B cell (primary cell): Measurements from ENCODE around the gene RPTN. TPM values are rescaled to one million over a fixed set of nuclear protein-coding genes. Genes with fewer than 3 reads are reported as not detected.

Experiments used
- ATAC-seq: fragments of 200-7000 bp; cut with Tn5 transposase; one replicate; pipeline ENCODE4 v1.10.0; 2021; ENCODE audit warnings: low read depth, mild to moderate bottlenecking, moderate number of reproducible peaks, moderate library complexity
- CTCF ChIA-PET: fragments of 350-600 bp; sonication (Branson Sonifier 250); formaldehyde crosslinking; loops from one replicate; lab custom pipeline; 2021; ENCODE audit warnings: antibody characterized with exemption, inconsistent platforms; lab: Charles Lee
- POLR2A ChIA-PET: fragments of 350-600 bp; sonication (Branson Sonifier 250); formaldehyde crosslinking; loops from one replicate; lab custom pipeline; 2021; ENCODE audit warnings: antibody characterized with exemption; lab: Charles Lee
- DNase-seq: peaks from one replicate; pipeline ENCODE4 v3.0.0; 2013
- H2AFZ ChIP-seq: 2 replicates; pipeline ENCODE4 v1.6.1; 2012; ENCODE audit warnings: mild to moderate bottlenecking, low read depth, low read length; ENCODE audit not compliant: insufficient read depth, poor library complexity, severe bottlenecking
- H3K27ac ChIP-seq, 2 donors: 1 replicate in 1 of 2; 2 replicates in 1 of 2; pipeline ENCODE4 v1.5.1; 2012 to 2013; ENCODE audit warnings: low read length in 2 of 2, mild to moderate bottlenecking in 2 of 2, moderate library complexity in 1 of 2
- H3K27me3 ChIP-seq, 4 experiments: fragments of 200-600 bp in 1 of 4; sonication (generic) in 1 of 4; replicated peaks in 1 of 4; 1 replicate in 2 of 4; 2 replicates in 2 of 4; pipeline versions ENCODE4 v1.6.1 to v1.7.0; 2013 to 2016; ENCODE audit warnings: low read length in 3 of 4, mild to moderate bottlenecking in 2 of 4, mixed read lengths in 1 of 4, moderate library complexity in 1 of 4; ENCODE audit not compliant: insufficient read depth in 4 of 4, control insufficient read depth in 3 of 4; ENCODE audit errors: control extremely low read depth in 1 of 4
- H3K36me3 ChIP-seq, 2 experiments: replicated peaks in 1 of 2; 1 replicate in 1 of 2; 2 replicates in 1 of 2; pipeline versions ENCODE4 v1.6.1 to v1.7.1; 2013; ENCODE audit warnings: low read length in 1 of 2; ENCODE audit not compliant: insufficient read depth in 2 of 2, control insufficient read depth in 1 of 2; ENCODE audit errors: control extremely low read depth in 1 of 2, extremely low read depth in 1 of 2
- H3K4me1 ChIP-seq, 2 donors: fragments of 200-600 bp in 1 of 2; sonication (generic) in 1 of 2; 1 replicate in 1 of 2; 2 replicates in 1 of 2; pipeline versions ENCODE4 v1.5.1 to v1.6.1; 2013 to 2017; ENCODE audit warnings: low read length in 2 of 2; ENCODE audit not compliant: control insufficient read depth in 2 of 2, insufficient read depth in 2 of 2
- H3K4me2 ChIP-seq: replicated peaks from 2 replicates; pipeline ENCODE3; 2012; ENCODE audit warnings: mild to moderate bottlenecking, low read depth, low read length; ENCODE audit not compliant: poor library complexity, severe bottlenecking
- H3K4me3 ChIP-seq, 5 experiments: fragments of 200-600 bp in 1 of 5; sonication (generic) in 1 of 5; 1 replicate in 3 of 5; 2 replicates in 2 of 5; pipeline versions ENCODE4 v1.5.1 to v1.7.0; 2011 to 2016; ENCODE audit warnings: low read length in 4 of 5, mild to moderate bottlenecking in 4 of 5, low read depth in 2 of 5, control low read depth in 1 of 5, moderate library complexity in 1 of 5; ENCODE audit not compliant: insufficient read depth in 1 of 5; ENCODE audit errors: control extremely low read depth in 1 of 5, extremely low read depth in 1 of 5
- H3K79me2 ChIP-seq: fragments of 200-600 bp; sonication (generic); one replicate; pipeline ENCODE4 v1.6.0; 2016; ENCODE audit warnings: low read length; ENCODE audit not compliant: control insufficient read depth, insufficient read depth
- H3K9ac ChIP-seq: fragments of 200-600 bp; sonication (generic); 2 replicates; pipeline ENCODE4 v1.6.1; 2017; ENCODE audit warnings: mild to moderate bottlenecking, low read length, moderate library complexity
- H3K9me3 ChIP-seq, 3 donors: one replicate each; pipeline versions ENCODE4 v1.6.1 to v1.7.1; 2013; ENCODE audit warnings: low read length in 2 of 3; ENCODE audit not compliant: control insufficient read depth in 2 of 3, insufficient read depth in 1 of 3; ENCODE audit errors: control extremely low read depth in 1 of 3
- H4K20me1 ChIP-seq: 2 replicates; pipeline ENCODE4 v1.6.0; 2012; ENCODE audit warnings: mild to moderate bottlenecking, low read length; ENCODE audit not compliant: insufficient read depth, control insufficient read depth, poor library complexity, severe bottlenecking
- H3K27ac Mint-ChIP-seq: one replicate; pipeline ENCODE4 v1.8.0; 2021; ENCODE audit warnings: mixed read lengths
- H3K27me3 Mint-ChIP-seq: one replicate; pipeline ENCODE4 v1.8.0; 2021; ENCODE audit warnings: mixed read lengths
- H3K4me1 Mint-ChIP-seq: one replicate; pipeline ENCODE4 v1.8.0; 2021; ENCODE audit warnings: mixed read lengths
- H3K4me3 Mint-ChIP-seq: one replicate; pipeline ENCODE4 v1.8.0; 2021; ENCODE audit warnings: mixed read lengths
- H3K9me3 Mint-ChIP-seq: one replicate; pipeline ENCODE4 v1.8.0; 2022; ENCODE audit warnings: mixed read lengths; ENCODE audit not compliant: insufficient read depth
- EZH2 ChIP-seq: IDR thresholded peaks from 2 replicates; pipeline ENCODE4 v1.6.1; 2012; ENCODE audit warnings: borderline replicate concordance, low read depth, mild to moderate bottlenecking, moderate library complexity, low read length; ENCODE audit not compliant: insufficient read depth, poor library complexity, severe bottlenecking
- WGBS: methylation state at CpG from one replicate; pipeline ENCODE4 v1.1.5; 2013; ENCODE audit warnings: missing lambda C conversion rate; ENCODE audit not compliant: insufficient coverage; 5-methylcytosine and 5-hydroxymethylcytosine counted together
- intact Hi-C: fragments of 100-400 bp; cut with micrococcal nuclease; formaldehyde crosslinking; loops from one replicate; pipeline ENCODE4 v1.10.0; 2022
- polyA plus RNA-seq: library from polyadenylated mRNA; depleted of rRNA; stranded (reverse); fragments of >200 nt; gene quantifications from 2 replicates; pipeline ENCODE4 v1.2.3, GENCODE V29; 2012
- total RNA-seq, 2 donors: library from RNA; stranded (reverse); fragments of 120-200 nt in 1 of 2; gene quantifications; 1 replicate in 1 of 2; 2 replicates in 1 of 2; pipeline versions ENCODE4 v1.2.3 to v1.2.4, GENCODE V29; 2013 to 2022
- TF ChIP-seq, protein P1 (sequence below): fragments of 200-600 bp; IDR thresholded peaks from one replicate; pipeline ENCODE4 v1.8.0; 2022; ENCODE audit warnings: antibody characterized with exemption, mild to moderate bottlenecking

Gene RPTN
- total and polyA plus RNA-seq, 2 donors (not counting 1 experiment from before 2014, with no cell fraction given), result not detected

DNA sequence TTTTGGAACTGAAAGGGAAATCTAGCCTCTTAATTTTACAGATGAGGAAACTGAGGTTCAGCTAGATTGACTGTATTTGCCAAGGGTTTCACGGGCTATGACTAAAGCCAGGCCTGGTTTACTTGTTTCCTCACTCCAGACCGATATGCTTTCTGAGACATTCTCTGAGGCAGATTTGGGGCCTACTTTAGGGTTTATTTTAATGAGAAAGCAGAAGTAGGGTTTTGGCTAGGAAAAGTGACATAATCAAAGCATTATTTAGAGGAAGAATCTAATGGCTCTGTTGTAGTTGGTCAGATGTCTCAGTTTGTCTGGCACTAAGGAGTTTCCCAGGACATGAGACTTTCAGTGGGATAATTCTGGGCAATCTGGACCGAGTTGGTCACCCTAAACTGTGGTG lies 1.5 kb upstream of the RPTN start:
- H3K4me2 ChIP-seq, result no peak overlapping the region
- no peaks in the 10 kb centered on the region for H3K9me3 ChIP-seq
- no peak for DNase-seq
- ATAC-seq, result no peak
- peaks cover 0 to 8% (median 2%) of the 10 kb centered on the region in 4 experiments for H3K27me3 ChIP-seq
- Mint-ChIP-seq H3K4me1 (peaks cover 14% of the 10 kb centered on the region), H3K4me3 (no peak overlapping the region), H3K27me3 (peaks cover 6% of the 10 kb centered on the region), H3K9me3 (no peaks in the 10 kb centered on the region), H3K27ac (no peak overlapping the region)
- TF ChIP-seq, protein P1, sequence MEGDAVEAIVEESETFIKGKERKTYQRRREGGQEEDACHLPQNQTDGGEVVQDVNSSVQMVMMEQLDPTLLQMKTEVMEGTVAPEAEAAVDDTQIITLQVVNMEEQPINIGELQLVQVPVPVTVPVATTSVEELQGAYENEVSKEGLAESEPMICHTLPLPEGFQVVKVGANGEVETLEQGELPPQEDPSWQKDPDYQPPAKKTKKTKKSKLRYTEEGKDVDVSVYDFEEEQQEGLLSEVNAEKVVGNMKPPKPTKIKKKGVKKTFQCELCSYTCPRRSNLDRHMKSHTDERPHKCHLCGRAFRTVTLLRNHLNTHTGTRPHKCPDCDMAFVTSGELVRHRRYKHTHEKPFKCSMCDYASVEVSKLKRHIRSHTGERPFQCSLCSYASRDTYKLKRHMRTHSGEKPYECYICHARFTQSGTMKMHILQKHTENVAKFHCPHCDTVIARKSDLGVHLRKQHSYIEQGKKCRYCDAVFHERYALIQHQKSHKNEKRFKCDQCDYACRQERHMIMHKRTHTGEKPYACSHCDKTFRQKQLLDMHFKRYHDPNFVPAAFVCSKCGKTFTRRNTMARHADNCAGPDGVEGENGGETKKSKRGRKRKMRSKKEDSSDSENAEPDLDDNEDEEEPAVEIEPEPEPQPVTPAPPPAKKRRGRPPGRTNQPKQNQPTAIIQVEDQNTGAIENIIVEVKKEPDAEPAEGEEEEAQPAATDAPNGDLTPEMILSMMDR, result no peak
- no peak for TF ChIP-seq EZH2
- no peak overlapping the region for H3K4me3 ChIP-seq
- H3K36me3 ChIP-seq, result no peaks in the 10 kb centered on the region
- H2AFZ ChIP-seq, result no peak overlapping the region
- ChIA-PET CTCF (no interaction called here), POLR2A (no interaction called here)
- peaks cover 8 to 9% of the 10 kb centered on the region in 2 donors for H3K4me1 ChIP-seq
- H3K9ac ChIP-seq, result no peak overlapping the region
- no peak overlapping the region for H3K27ac ChIP-seq
- no peaks in the 10 kb centered on the region for H4K20me1 ChIP-seq
- intact Hi-C loops, result no loop called here
- WGBS, result 43% methylated on average over 3 of the region's 3 CpGs
- H3K79me2 ChIP-seq, result no peaks in the 10 kb centered on the region

DNA sequence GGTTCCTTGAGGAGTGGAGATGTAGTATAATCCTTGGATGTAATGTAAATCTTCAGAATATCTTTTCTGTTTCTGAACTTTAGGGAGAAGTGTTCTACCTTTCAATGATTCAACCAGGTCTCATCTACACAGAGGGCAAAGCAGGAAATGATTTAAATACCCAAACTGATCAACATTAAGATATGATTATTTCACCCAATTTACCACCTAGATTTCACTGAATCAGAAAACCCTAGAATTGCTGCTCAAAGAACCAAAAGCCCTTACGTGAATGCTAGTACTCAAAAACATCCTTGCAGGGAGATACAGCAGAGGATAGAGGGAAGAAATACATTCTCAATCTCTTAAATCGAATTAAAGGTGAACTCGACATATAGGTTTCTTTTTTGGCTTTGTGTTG lies 5.0 kb downstream of the RPTN start:
- H3K4me2 ChIP-seq, result no peak overlapping the region
- Mint-ChIP-seq H3K9me3 (peaks cover under 1% of the 10 kb centered on the region), H3K4me1 (no peaks in the 10 kb centered on the region), H3K27me3 (peaks cover 19% of the 10 kb centered on the region), H3K27ac (no peak overlapping the region), H3K4me3 (no peak overlapping the region)
- no peak overlapping the region for H3K4me3 ChIP-seq
- DNase-seq, result no peak
- CTCF ChIA-PET, result no interaction called here
- POLR2A ChIA-PET, result no interaction called here
- no peaks in the 10 kb centered on the region for H3K79me2 ChIP-seq
- H3K9me3 ChIP-seq, result peaks cover 0 to 1% (median 0%) of the 10 kb centered on the region in 3 donors
- H2AFZ ChIP-seq, result no peak overlapping the region
- no peak overlapping the region for H3K27ac ChIP-seq
- no peaks in the 10 kb centered on the region for H4K20me1 ChIP-seq
- intact Hi-C loops, result no loop called here
- no peaks in the 10 kb centered on the region for H3K4me1 ChIP-seq
- no peaks in the 10 kb centered on the region for H3K36me3 ChIP-seq
- WGBS, result no CpG with 5 or more reads among the region's 3 CpGs
- no peak overlapping the region for H3K9ac ChIP-seq
- H3K27me3 ChIP-seq, result peaks cover 0 to 5% (median 1%) of the 10 kb centered on the region in 4 experiments
- no peak for ATAC-seq
- TF ChIP-seq, protein P1, result no peak
- no peak for TF ChIP-seq EZH2
